ENCODE measurements around the gene GINS3.
"Not testable (repeated sequence)": the region's sequence is repeated elsewhere in the genome, so short reads cannot be mapped to it uniquely, and the experiment has no call there.

The GINS3 gene

DNA sequence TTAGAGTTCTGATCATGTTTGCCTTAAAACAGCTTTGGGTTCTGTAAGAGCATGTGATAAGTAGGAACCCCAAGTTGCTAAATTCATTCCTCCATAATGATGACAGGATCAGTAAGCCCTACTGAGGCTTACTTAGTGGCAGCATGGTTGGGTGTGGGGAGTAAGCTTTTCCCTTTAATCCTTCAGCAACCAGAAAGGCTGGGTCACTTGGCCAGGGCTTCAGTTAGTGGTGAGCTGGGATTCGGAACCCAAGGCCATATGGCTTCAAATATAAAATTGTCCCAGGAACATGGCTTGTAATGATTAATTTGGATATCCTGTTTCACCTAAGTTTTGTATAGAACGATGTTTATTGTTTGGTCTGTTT is 850 bp downstream of the GINS3 start:
- peak; percentile 65 to 76 for DNase-seq

DNA sequence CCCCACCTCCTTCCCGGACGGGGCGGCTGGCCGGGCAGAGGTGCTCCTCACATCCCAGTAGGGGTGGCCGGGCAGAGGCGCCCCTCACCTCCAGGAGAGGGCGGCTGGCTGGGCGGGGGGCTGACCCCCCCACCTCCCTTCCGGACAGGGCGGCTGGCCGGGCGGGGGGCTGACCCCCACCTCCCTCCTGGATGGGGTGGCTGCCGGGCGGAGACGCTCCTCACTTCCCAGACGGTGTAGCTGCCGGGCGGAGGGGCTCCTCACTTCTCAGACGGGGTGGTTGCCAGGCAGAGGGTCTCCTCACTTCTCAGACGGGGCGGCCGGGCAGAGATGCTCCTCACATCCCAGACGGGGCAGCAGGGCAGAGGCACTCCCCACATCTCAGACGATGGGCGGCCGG is 4.6 kb downstream of the GINS3 start:
- not testable (repeated sequence) for DNase-seq

DNA sequence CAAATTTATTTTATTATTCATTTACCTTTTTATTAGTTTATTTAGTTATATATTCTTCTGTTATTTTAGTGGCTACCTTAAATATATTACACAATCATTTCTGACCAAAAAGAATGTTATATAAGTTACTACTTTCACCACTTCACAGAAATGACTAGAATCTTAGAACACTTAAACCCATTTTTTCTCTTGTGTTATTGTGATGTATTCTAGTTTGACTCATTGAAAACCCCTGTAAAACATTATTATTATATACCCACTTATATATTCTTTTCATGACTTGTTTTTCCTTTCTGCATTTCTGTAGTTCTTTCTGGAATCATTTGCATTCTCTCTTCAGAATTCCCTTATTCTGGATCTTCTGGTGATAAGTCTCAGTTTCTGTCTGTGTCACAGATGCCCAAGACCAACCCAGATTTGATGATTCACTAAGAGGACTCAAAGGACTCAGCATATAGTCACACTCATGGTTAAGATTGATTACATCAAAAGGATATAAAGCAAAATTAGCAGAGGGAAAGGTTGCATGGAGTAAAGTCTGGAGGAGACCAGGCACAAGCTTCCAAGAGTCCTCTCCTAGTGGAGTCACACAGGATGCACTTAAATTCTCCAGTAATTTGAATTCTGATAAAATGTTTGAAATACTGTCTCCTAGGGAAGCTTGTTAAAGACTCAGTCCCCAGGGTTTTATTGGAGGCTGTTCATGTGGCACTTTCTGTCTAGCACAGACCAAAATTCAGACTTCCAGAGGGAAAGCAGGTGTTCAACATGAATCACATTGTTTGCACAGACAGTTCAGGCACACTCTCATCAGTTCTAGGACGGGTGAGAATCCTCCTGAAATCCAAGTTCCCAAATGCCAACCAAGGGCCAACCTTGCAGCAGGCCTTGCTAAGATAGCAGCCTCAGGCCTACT is 7.7 kb downstream of the GINS3 start:
- no peak for DNase-seq

DNA sequence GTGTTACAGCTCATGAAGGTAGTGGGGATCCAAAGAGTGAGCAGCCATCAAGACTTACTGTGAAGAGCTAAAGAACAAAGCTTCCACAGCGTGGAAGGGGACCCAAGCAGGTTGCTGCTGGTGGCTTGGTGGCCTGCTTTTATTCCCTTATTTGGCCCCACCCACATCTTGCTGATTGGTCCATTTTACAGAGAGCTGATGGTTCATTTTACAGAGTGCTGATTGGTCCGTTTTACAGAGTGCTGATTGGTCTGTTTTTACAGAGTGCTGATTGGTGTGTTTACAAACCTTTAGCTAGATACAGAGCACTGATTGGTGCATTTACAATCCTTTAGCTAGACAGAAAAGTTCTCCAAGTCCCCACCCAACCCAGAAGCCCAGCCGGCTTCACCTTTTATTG is 9.0 kb downstream of the GINS3 start:
- not testable (repeated sequence) for DNase-seq

DNA sequence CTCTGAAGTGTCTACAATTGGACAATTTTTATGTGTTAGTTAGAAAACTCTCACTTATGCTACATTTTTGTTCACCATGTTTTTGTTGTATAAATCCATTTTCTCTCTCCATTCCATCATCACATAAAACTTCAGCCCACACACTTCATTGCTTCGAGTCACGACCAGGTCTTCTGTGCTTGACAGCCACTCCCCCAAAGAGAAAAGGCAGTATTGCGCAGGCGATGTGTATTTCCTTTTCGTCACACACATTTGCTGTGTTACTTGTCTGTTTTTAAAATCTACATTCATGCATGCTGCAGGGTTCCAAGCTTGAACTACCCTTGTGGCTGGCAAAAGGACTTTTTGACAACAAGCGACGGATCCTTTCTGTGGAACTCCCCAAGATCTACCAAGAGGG is 10.5 kb downstream of the GINS3 start:
- DNase-seq = no peak

DNA sequence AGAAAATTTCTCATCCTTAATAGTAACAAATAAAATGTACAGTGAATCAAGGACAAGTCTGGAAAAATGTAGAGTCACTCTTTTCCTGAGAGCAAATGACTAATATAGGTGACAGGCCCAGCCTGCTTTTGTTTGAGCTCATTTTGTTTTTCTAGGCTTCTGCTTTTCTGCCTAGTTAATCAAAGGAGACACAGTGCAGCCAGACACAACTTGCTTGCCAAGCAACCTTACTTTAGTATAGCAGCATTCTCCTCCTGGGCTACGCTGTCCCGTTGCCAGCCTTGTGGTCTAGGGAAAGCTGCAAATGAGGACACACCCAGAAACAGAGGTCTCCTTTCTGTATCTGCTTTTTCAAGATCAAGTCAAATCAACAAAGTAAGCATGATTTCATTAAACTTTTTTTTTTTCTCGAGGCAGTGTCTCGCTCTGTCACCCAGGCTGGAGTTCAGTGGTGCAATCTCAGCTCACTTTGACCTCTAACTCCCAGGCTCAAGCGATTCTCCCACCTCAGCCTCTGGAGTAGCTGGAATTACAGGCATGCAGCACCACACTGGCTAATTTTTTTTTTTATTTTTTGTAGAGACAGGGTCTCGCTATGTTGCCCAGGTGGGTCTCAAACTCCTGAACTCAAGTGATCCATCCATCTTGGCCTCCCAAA is 17.2 kb downstream of the GINS3 start:
- DNase-seq = no peak

DNA sequence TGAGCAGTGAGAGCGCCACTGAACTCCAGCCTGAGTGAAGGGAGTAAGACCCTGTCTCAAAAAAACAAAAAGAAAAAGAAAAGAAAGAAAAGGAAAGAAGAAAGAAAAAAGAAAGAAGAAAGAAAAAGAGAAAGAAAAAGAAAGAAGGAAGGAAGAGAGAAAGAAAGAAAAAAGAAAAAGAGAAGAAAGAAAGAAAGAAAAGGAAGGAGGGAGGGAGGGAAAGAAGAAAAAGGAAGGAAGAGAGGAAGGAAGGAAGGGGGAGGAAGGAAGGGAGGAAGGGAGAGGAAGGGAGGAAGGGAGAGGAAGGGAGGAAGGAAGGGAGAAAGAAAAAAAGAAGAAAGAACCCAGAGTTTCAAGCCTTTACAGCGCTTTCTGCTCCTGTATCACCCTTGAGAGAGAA is 19.1 kb downstream of the GINS3 start:
- DNase-seq = no peak

DNA sequence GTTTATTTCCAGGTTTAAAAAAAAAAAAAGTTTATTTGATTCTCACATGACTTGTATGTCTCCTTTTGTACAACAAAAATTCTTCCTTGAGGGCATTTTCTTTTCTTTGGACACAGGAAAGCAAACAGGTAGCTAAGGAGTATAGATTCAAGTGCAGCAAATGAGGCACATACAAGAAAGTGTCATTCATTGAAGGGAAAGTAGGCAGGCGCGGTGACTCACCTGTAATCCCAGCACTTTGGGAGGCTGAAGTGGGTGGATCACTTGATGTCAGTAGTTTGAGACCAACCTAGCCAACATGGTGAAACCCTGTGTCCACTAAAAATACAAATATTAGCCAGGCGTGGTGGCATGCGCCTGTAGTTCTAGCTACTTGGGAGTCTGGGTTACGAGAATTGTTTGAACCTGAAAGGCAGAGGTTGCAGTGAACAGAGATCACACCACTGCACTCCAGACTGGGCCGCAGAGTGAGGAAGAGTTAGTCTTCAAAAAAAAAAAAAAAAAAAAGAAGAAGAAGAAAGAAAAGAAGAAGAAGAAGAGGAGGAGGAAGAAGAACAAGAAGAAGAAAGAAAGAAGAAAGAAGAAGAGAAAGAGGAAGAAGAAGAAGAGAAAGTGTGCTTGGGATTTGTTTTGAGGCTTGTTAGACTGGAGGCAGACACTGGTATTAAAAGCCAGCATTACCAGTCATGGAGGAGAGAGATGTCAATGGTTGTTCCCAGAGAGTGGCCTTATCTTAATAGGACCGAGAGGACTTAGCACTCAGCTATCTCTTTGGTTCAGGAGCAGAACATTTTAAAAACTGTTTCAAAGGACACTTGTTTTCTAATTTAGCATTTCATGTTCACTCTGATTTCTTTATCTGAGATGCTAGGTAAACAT is 19.7 kb downstream of the GINS3 start:
- DNase-seq = no peak

DNA sequence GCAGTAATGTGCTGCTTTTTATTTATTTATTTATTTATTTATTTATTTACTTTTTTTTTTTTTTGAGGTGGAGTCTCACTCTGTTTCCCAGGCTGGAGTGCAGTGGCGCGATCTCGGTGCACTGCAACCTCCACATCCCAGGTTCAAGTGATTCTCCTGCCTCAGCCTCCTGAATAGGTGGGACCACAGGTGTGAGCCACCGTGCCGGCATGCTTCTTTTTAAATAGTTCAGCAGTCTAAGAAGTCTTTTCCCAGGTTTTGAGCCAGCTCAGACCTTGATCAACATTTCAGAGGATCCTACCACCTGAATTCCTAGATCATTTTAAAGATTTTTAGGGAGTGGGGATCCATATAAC is 20.3 kb downstream of the GINS3 start:
- DNase-seq = not testable (repeated sequence)

DNA sequence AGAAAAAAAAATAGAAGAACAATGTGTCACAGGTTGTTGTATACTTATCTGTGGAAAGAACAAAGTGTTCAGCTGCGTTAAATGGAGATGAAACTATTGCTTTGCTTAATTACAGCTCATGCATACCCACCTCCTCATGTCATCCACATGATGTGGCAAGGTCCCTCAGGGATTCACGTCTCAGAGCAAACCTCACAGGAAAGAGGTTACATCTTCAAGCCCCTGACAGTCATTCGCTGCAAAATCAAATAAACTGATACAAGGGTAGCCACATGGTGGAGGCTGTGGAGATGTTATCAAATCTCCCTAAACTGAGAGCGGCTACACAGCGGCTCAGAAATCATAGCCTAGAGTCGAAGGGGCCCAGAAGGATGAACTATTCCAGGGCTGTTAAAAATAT is 21.1 kb downstream of the GINS3 start:
- no peak for DNase-seq

DNA sequence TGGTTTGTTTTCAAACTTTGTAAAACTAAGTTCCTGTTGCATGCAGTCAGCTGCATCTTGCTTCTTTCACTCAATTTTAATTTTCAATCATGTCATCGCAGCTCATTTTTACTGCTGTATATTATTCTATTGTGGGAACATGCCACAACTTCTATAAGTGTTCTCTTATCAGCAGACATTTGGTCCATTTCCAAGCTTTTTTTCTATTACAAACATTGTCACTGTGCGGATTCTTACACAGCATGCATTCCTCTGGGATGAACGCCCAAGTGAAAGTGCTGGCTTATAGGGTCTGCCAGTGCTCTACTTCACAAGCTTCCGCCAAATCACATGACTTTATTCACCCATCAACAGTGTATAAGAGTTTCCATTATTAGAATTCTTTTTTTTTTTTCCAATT is 22.7 kb downstream of the GINS3 start:
- DNase-seq = no peak

DNA sequence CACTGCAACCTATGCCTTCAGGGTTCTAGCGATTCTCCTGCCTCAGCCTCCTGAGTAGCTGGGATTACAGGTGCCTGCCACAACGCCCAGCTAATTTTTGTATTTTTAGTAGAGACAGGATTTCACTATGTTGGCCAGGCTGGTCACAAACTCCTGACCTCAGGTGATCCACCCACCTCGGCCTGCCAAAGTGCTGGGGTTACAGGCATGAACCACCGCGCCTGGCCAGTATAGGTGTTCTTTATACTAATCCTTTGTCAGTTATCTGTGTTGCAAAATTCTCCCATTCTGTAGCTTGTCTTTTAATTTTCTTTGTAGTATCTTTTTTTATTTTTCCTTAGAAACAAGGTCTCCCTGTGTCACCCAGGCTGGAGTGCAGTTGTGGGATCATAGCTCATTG is 23.7 kb downstream of the GINS3 start:
- not testable (repeated sequence) for DNase-seq

DNA sequence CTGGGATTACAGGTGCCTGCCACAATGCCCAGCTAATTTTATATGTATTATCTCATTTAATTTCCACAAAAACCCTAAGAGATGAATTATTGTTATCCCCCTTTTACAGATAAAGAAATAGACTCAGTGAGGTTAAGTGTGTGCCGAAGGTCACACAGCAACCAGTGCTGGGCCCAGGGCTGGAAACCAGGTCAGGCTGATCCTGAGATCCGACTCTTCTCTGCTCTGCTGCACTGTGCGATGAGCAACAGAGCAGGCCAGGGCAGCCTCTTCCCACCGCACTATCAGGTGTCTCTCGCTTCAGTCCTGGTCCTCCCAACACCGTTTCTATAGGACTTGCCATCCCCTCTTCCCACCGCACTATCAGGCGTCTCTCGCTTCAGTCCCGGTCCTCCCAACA is 24.8 kb downstream of the GINS3 start:
- DNase-seq = no peak

DNA sequence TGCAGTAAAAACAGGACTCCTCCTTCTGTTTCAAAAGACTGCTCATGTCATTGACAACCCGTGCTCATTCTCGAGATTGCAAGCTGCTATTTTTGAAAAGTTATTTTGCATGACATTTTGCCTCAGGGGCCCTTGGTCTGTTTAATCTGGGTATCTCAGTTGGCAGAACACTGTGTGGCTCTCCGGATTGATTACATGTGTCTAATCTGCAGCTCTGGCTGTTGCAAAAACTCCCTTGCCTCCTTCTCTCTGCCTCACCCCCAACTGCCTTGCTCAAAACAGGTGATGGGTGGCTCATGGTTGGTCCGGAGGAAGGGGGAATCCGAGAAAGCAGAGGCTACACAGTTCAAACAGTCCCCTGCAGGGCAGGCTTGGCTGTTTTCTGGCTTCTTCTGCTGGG is 25.3 kb downstream of the GINS3 start:
- no peak for DNase-seq

DNA sequence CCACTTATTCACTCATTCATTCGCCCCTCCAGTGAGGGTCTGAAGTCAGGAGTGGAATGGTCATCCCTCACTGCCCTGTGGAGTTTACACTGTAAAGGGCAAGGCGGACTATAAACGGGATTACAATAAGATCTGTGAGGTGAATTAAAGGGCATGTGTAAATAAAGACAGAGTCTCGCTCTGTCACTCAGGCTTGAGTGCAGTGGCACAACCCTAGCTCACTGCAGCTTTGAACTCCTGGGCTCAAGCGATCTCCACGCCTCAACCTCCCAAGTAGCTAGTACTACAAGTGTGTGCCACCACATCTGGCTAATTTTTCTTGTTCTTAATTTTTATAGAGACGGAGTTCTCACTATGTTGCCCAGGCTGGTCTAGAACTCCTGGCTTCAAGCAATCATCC is 25.8 kb downstream of the GINS3 start:
- no peak for DNase-seq

DNA sequence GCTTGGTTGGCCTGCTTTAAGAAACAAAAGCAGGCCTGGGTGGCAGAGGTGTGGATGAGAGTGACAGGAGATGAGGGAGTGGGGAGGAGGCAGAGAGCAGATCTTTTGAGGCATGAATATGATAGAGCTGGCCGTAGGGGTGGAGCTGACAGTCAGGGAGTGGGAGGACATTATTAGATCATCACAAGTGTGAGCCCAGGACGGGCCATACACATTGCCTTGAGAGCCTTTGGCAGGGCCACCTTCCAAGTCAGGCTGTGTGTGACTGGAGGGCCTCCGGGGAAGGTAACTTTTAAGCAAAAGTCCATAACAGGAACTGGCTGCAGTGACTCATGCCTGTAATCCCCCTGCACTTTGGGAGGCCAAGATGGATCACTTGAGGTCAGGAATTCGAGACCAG is 26.3 kb downstream of the GINS3 start:
- no peak for DNase-seq

DNA sequence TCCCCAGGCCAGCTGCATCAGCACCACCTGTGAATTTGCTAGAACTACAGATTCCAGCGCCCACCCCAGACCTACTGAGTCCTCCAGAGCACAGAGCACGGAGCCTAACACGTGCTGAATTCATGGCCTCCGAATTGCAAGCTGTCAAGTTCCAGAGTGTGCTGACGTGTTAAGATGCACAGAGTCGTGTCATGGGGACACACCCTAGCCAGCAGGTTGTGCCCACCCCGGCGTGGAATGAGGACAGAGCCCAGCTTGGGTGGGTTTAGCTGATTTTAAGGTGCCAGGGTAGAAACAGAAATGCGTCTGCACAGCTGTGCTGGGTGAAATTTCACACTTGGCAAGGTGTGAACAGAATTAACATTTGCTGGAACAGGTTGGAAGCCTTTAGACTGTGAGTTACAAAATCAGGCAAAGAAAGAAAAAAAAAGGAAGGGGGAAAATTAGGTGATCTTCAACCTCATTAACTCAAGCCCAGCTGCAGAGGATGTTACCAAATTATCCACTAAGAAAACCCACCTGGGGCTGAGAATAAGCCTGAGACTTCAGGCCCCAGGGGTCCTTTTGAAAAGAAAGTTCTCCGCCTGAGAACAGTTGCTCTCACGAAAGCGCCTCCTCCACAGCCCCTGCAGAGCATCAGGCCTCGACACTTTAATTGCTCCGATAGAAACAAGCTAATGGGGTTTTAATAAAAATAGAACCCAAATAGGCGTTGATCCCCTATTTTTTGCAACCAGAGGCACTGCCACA is 27.1 kb downstream of the GINS3 start:
- DNase-seq = no peak

DNA sequence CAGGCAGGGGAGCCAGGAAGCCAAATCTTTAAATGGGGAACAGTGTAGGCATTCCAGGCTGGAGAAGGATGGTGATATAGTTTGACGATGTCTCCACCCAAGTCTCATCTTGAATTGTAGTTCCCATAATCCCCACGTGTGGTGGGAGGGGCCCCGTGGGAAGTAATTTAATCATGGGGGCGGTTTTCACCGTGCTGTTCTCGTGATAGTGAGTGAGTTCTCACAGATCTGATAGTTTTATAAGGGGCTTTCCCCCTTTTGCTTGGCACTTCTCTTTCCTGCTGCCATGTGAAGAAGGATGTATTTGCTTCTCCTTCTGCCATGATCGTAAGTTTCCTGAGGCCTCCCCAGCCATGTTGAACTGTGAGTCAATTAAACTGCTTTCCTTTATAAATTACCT is 28.8 kb downstream of the GINS3 start:
- DNase-seq = no peak

DNA sequence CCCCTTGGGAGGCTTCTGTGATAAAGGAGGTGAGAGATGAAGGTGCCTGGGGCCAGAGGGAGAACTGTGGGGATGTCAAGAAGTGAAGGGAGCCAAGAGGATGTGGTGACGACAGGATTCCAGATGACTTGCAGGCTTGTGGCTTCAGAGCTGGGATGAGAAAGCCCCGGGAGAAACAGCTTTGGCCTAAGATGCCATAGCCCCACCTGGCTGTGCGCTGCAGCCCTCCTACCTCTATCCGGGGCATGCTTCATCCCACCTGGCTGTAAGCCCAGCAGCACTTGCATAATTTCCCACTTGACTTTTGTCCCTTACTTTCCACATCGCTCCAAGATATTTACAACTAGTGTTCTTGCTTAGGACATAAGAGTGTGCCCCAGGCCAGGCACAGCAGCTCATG is 29.3 kb downstream of the GINS3 start:
- no peak for DNase-seq

DNA sequence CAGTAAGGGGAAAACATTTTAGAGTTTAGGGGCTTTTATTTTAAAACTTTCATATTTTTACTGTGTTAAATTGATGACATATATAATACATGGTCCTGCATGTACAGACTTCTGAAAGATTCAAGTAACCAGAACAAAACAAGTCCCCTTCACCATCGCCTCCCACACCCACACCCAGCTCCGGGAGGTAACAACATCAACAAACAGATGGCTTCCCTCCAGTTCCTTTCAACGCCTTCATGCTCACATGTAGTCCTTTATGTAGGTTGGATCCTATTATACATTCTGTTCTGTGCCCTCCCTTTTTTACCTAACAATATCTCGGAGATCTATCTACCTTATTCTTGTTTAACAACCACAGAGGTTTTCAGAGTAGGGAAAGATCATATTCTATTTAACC is 30.5 kb downstream of the GINS3 start:
- DNase-seq = peak in 1 of 2 experiments; percentile 14

DNA sequence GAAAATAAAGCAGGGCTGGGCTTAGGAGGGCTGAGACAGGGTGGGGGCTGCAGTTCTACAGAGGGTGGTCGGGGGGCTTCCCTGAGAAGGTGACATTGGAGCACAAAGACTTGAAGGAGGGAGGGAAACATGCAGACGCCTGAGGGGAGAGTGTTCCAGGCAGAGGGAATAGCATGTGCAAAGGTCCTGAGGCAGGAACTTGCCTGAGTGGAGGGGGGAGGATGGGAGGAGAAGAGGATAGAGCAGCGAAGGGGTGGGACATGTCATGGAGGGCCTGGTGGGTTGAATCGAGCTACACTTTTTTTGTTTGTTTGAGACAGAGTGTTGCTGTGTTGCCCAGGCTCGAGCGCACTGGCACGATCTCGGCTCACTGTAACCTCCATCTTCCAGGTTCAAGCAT is 33.0 kb downstream of the GINS3 start:
- DNase-seq = no peak

DNA sequence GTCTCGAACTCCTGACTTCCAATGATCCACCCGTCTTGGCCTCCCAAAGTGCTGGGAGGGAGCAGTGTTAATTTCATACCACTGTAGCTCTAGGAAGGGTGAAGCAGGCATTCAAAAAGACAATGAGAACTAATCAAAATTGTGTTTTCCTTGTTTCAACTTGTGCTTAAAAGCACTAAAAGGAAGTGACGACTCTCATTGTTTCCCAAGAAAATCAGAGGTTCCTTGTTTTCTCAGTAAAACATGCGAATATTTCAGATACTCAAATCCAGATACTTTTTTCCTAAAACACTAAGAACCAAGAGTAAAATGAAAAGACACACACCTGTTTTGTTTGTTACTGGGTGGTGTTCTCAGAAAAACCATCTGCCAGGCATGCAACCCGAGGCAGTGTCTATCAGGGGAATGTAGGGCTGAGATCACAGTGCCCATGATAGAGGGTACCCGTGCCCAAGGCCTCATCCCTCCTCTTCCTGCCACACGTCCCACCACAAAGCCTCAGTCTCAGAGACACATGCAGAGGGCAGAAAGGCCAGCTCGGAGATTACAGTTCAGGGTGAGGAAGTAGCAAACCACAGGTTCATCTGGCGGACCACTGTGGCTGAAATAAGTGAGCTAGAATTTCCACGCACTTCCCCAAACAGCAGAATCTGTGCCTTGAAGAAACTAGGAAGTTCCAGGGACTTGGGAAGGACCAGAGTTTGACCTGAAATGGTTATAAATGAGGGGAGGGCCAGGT is 33.7 kb downstream of the GINS3 start:
- DNase-seq = no peak
